Measurements from ENCODE around the gene ATOSB.

DNA sequence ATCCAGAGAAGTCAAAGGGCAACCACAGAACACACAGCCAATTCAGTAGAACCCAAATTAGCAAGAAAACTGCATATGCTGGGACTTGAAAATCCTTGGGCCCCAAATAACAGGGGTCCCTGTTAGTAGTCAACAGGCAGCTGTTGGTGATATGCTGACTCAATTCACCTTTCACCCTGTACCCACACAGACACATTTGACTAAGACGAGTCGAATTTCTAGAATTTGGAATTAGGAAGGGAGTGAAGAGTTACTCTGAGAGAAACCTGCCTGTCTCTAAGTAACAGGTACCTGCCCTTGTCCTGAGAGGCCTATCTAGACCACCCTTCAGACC, 42.4 kb downstream of the ATOSB start:
- TF ChIP-seq, protein P1, sequence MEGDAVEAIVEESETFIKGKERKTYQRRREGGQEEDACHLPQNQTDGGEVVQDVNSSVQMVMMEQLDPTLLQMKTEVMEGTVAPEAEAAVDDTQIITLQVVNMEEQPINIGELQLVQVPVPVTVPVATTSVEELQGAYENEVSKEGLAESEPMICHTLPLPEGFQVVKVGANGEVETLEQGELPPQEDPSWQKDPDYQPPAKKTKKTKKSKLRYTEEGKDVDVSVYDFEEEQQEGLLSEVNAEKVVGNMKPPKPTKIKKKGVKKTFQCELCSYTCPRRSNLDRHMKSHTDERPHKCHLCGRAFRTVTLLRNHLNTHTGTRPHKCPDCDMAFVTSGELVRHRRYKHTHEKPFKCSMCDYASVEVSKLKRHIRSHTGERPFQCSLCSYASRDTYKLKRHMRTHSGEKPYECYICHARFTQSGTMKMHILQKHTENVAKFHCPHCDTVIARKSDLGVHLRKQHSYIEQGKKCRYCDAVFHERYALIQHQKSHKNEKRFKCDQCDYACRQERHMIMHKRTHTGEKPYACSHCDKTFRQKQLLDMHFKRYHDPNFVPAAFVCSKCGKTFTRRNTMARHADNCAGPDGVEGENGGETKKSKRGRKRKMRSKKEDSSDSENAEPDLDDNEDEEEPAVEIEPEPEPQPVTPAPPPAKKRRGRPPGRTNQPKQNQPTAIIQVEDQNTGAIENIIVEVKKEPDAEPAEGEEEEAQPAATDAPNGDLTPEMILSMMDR (IDR thresholded peaks at IDR 0.05), result no peak
- no peak for TF ChIP-seq ZFX (IDR thresholded peaks at IDR 0.05; ENCODE audit: borderline replicate concordance)

All from 22Rv1 (cell line).